ENCODE data around the gene GALNT9. TPM values are rescaled to one million over a fixed set of nuclear protein-coding genes. Genes with fewer than 3 reads are reported as not detected.
"Not testable (repeated sequence)": the region's sequence is repeated elsewhere in the genome, so short reads cannot be mapped to it uniquely, and the experiment has no call there.

The GALNT9 gene
- total RNA-seq: under 1 TPM in 1 of 6 donors, not detected in 5; 0.26 TPM

GRCh38 chr12:132329036-132329719 is at the start of gene GALNT9:
Gene GALNT9 (minus strand): TSS chr12:132329589. CDS start chr12:132329203, 386 bp downstream.
- Histone ChIP-seq H3K36me3 (no peaks in the 10 kb centered on the region), H3K27ac (no peak within 1 kb of the TSS), H3K4me1 (peaks cover 7 to 37% (median 12%) of the 10 kb centered on the region in 4 donors), H3K9me3 (no peaks in the 10 kb centered on the region), H3K27me3 (peaks cover 0 to 27% (median 13%) of the 10 kb centered on the region in 4 donors), H3K4me3 (no peak within 1 kb of the TSS)
- peak in 1 of 2 donors; percentile 85 for DNase-seq
- TF ChIP-seq POLR2AphosphoS5 (IDR thresholded peaks at IDR 0.05): no peak
- 7% methylated on average over 36 of the region's 86 CpGs; no CpG with 5 or more reads in 1 of the 2 donors for WGBS, 2 donors
- no peak for ATAC-seq (ENCODE audit: low FRiP score in 2 of 2)

DNA sequence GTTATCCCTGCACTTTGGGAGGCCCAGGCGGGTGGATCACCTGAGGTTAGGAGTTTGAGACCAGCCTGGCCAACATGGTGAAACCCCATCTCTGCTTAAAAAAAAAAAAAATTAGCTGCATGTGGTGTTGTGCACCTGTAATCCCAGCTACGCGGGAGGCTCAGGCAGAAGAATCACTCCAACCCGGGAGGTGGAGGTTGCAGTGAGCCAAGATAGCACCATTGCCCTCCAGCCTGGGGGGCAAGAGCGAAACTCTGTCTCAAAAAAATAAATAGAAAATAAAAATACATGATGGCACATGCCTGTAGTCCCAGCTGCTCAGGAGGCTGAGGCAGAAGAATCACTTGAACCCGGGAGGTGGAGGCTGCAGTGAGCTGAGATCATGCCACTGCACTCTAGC is 49.7 kb upstream of the GALNT9 start:
- H3K4me1 ChIP-seq; H3K36me3 ChIP-seq; H3K9me3 ChIP-seq; H3K27ac ChIP-seq; DNase-seq; ATAC-seq (ENCODE audit: low FRiP score in 2 of 2); H3K4me3 ChIP-seq: not testable (repeated sequence)
- peaks cover 0 to 16% (median 6%) of the 10 kb centered on the region in 4 donors for H3K27me3 ChIP-seq
- 78 to 88% methylated on average over 6 of the region's 6 CpGs for WGBS, 2 donors

- H3K27me3 ChIP-seq: peaks cover 0 to 19% (median 7%) of the 10 kb centered on the region in 4 donors
- 37 to 46% methylated on average over 2 of the region's 2 CpGs for WGBS, 2 donors
- H3K4me1 ChIP-seq: no peaks in the 10 kb centered on the region
- H3K27ac ChIP-seq: no peak overlapping the region
- ATAC-seq (ENCODE audit: low FRiP score in 2 of 2) (no peak), DNase-seq (no peak)
- no peaks in the 10 kb centered on the region for H3K9me3 ChIP-seq
- TF ChIP-seq, protein P1, sequence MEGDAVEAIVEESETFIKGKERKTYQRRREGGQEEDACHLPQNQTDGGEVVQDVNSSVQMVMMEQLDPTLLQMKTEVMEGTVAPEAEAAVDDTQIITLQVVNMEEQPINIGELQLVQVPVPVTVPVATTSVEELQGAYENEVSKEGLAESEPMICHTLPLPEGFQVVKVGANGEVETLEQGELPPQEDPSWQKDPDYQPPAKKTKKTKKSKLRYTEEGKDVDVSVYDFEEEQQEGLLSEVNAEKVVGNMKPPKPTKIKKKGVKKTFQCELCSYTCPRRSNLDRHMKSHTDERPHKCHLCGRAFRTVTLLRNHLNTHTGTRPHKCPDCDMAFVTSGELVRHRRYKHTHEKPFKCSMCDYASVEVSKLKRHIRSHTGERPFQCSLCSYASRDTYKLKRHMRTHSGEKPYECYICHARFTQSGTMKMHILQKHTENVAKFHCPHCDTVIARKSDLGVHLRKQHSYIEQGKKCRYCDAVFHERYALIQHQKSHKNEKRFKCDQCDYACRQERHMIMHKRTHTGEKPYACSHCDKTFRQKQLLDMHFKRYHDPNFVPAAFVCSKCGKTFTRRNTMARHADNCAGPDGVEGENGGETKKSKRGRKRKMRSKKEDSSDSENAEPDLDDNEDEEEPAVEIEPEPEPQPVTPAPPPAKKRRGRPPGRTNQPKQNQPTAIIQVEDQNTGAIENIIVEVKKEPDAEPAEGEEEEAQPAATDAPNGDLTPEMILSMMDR (IDR thresholded peaks at IDR 0.05): no peak
- TF ChIP-seq POLR2AphosphoS5 (IDR thresholded peaks at IDR 0.05) (no peak), EP300 (IDR thresholded peaks at IDR 0.05) (no peak), POLR2A (IDR thresholded peaks at IDR 0.05) (no peak)
- no peak overlapping the region for H3K4me3 ChIP-seq
- H3K36me3 ChIP-seq: no peaks in the 10 kb centered on the region
Observed at GRCh38 chr12:132377147-132377546, 47.8 kb upstream of the GALNT9 start.

GRCh38 chr12:132376464-132376830 is 47.1 kb upstream of the GALNT9 start:
- no peak for ATAC-seq (ENCODE audit: low FRiP score in 2 of 2)
- no peaks in the 10 kb centered on the region for H3K36me3 ChIP-seq
- H3K27me3 ChIP-seq: peaks cover 0 to 19% (median 7%) of the 10 kb centered on the region in 4 donors
- peaks cover 0 to 5% (median 0%) of the 10 kb centered on the region in 4 donors for H3K9me3 ChIP-seq
- DNase-seq: no peak
- TF ChIP-seq, protein P1 (IDR thresholded peaks at IDR 0.05): no peak
- TF ChIP-seq EP300 (IDR thresholded peaks at IDR 0.05) (no peak), POLR2AphosphoS5 (IDR thresholded peaks at IDR 0.05) (no peak), POLR2A (IDR thresholded peaks at IDR 0.05) (no peak)
- H3K4me1 ChIP-seq: no peaks in the 10 kb centered on the region
- H3K4me3 ChIP-seq: no peak overlapping the region
- WGBS, 2 donors: 47 to 66% methylated on average over 9 to 10 of the region's 10 CpGs
- no peak overlapping the region for H3K27ac ChIP-seq

- WGBS, 2 donors: 52 to 68% methylated on average over 8 to 22 of the region's 22 CpGs
- Histone ChIP-seq H3K36me3 (no peaks in the 10 kb centered on the region), H3K9me3 (peaks cover 0 to 10% (median 0%) of the 10 kb centered on the region in 4 donors), H3K27me3 (peaks cover 0 to 19% (median 7%) of the 10 kb centered on the region in 4 donors), H3K4me1 (no peaks in the 10 kb centered on the region), H3K27ac (no peak overlapping the region), H3K4me3 (no peak overlapping the region)
- TF ChIP-seq POLR2AphosphoS5 (IDR thresholded peaks at IDR 0.05): no peak
- TF ChIP-seq EP300 (IDR thresholded peaks at IDR 0.05): no peak
- ATAC-seq (ENCODE audit: low FRiP score in 2 of 2): no peak
- DNase-seq: no peak
Observed at GRCh38 chr12:132375747-132376463, 46.5 kb upstream of the GALNT9 start.

DNA sequence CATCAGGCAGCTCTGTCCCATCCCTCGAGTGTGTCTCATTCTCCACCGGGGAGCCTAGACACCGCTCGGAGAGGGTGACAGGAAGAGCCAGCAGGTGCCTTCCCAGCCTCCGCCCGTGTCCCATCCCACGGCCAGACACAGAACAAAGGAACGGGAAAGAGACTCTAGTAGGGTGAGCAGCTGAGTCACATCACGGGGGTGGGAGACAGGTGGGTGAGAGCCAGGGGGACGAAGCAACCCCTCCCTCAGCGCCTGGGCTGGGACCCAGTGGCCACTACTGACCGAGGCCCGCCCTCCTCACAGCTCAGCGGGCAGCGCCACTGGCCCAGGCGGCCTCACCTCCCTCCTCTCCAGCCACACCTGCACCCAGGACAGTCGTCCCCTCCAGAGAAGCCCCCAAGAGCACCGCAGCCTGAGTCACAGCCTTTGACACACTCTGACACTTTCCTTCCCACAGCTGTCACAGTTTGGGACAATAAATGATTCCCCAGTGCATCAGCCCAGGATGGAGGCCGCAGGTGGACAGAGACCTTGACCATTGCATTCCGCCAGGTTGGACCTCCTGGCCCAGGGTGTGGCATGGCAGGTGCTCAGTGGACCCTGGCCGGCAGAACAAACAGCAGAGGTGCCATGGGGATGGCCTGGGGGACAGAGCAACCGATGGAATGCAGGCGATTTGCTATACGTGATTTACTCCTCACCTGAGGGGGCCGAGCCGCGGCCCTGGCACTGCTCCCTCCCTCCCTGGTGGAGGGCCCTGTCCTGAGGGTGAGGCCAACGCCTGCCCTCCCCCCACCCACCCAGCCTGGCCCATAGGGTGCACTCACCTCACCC is 45.4 kb upstream of the GALNT9 start:
- Histone ChIP-seq H3K36me3 (no peaks in the 10 kb centered on the region), H3K4me3 (no peak overlapping the region), H3K9me3 (peaks cover 0 to 10% (median 0%) of the 10 kb centered on the region in 4 donors), H3K4me1 (no peaks in the 10 kb centered on the region), H3K27ac (no peak overlapping the region), H3K27me3 (peaks cover 0 to 19% (median 7%) of the 10 kb centered on the region in 4 donors)
- DNase-seq (peak in 1 of 2 donors; percentile 72), ATAC-seq (ENCODE audit: low FRiP score in 2 of 2) (no peak)
- WGBS, 2 donors: 74 to 77% methylated on average over 15 to 27 of the region's 28 CpGs
- no peak for TF ChIP-seq EP300 (IDR thresholded peaks at IDR 0.05)
- no peak for TF ChIP-seq POLR2AphosphoS5 (IDR thresholded peaks at IDR 0.05)
- TF ChIP-seq, protein P1 (IDR thresholded peaks at IDR 0.05): no peak
- no peak for TF ChIP-seq POLR2A (IDR thresholded peaks at IDR 0.05)
